ENCODE data around the gene ATP11A.

GRCh38 chr13:112747256-112747655 is 57.4 kb downstream of the ATP11A start:
- TF ChIP-seq CTCF (IDR thresholded peaks at IDR 0.05; ENCODE audit: low read length), result no peak
- TF ChIP-seq EZH2 (optimal IDR thresholded peaks at IDR 0.05; ENCODE audit: low read depth, low read length), result no peak
